Fibroblast of pulmonary artery (primary cell): ENCODE results near the gene ANO10.

Source experiments
- DNase-seq: peaks from one replicate; pipeline ENCODE4 v3.0.0-alpha.2; 2010; ENCODE audit warnings: low read depth
- H3K4me3 ChIP-seq: replicated peaks from 2 replicates; pipeline ENCODE4 v1.5.1; 2011; ENCODE audit warnings: low read depth, mild to moderate bottlenecking, control low read depth, low read length, moderate library complexity
- CTCF ChIP-seq: IDR thresholded peaks from 2 replicates; pipeline ENCODE4 v1.5.1; 2011; ENCODE audit warnings: mild to moderate bottlenecking, control low read depth, low read length, inconsistent platforms; ENCODE audit errors: missing control alignments

The ANO10 gene

GRCh38 chr3:43346978-43347749, 274.6 kb downstream of the ANO10 start:
- H3K4me3 ChIP-seq, result no peak overlapping the region
- TF ChIP-seq CTCF, result no peak
- DNase-seq, result no peak

GRCh38 chr3:43345877-43346276, 275.9 kb downstream of the ANO10 start:
- H3K4me3 ChIP-seq, result no peak overlapping the region
- peak; percentile 17 for DNase-seq
- no peak for TF ChIP-seq CTCF

- DNase-seq, result no peak
- no peak for TF ChIP-seq CTCF
- no peak overlapping the region for H3K4me3 ChIP-seq
Measured at GRCh38 chr3:43345246-43345645, 276.6 kb downstream of the ANO10 start.

- no peak overlapping the region for H3K4me3 ChIP-seq
- no peak for TF ChIP-seq CTCF
- no peak for DNase-seq
Measured at GRCh38 chr3:43344520-43344919, 277.3 kb downstream of the ANO10 start.

GRCh38 chr3:43343815-43344214, 278.0 kb downstream of the ANO10 start:
- no peak for TF ChIP-seq CTCF
- DNase-seq, result no peak
- no peak overlapping the region for H3K4me3 ChIP-seq

- no peak for TF ChIP-seq CTCF
- H3K4me3 ChIP-seq, result no peak overlapping the region
- DNase-seq, result no peak
Measured at GRCh38 chr3:43343185-43343584, 278.6 kb downstream of the ANO10 start.

GRCh38 chr3:43341788-43342187, 280.0 kb downstream of the ANO10 start:
- no peak overlapping the region for H3K4me3 ChIP-seq
- no peak for DNase-seq
- no peak for TF ChIP-seq CTCF
